Thyroid gland (tissue), 4 donors: ENCODE measurements around the gene FAM181A. TPM values are rescaled to one million over a fixed set of nuclear protein-coding genes. Genes with fewer than 3 reads are reported as not detected.

Experiments used
- DNase-seq, 2 donors: peaks; one replicate each; pipeline ENCODE4 v3.0.0-alpha.2; 2019
- H3K27ac ChIP-seq, 3 donors: fragments of 200-600 bp; sonication (generic); 1 replicate in 2 of 3; 2 replicates in 1 of 3; pipeline ENCODE4 v1.5.1; 2016 to 2019; ENCODE audit warnings: mild to moderate bottlenecking in 1 of 3, moderate library complexity in 1 of 3
- H3K27me3 ChIP-seq: fragments of 200-600 bp; sonication (generic); one replicate; pipeline ENCODE4 v1.5.1; 2019
- H3K36me3 ChIP-seq, 2 donors: fragments of 200-600 bp; sonication (generic); one replicate each; pipeline ENCODE4 v1.5.1; 2016 to 2019
- H3K4me1 ChIP-seq, 2 donors: fragments of 200-600 bp; sonication (generic); one replicate each; pipeline ENCODE4 v1.5.1; 2017 to 2019
- H3K4me3 ChIP-seq, 3 donors: fragments of 200-600 bp; sonication (generic); replicated peaks in 1 of 3; 1 replicate in 2 of 3; 2 replicates in 1 of 3; pipeline ENCODE4 v1.5.1; 2016; ENCODE audit warnings: mild to moderate bottlenecking in 1 of 3
- H3K9me3 ChIP-seq: fragments of 200-600 bp; sonication (generic); one replicate; pipeline ENCODE4 v1.5.1; 2017
- POLR2A ChIP-seq, 2 donors: fragments of 450-650 bp; IDR thresholded peaks; one replicate each; pipeline ENCODE4 v1.6.1; 2017; ENCODE audit warnings: antibody characterized with exemption in 2 of 2, mild to moderate bottlenecking in 2 of 2, moderate library complexity in 1 of 2
- WGBS, 2 donors: methylation state at CpG; one replicate each; pipeline ENCODE4 v1.1.5; 2017; 5-methylcytosine and 5-hydroxymethylcytosine counted together
- intact Hi-C: fragments of 100-400 bp; cut with DNase I; formaldehyde crosslinking; loops from one replicate; pipeline ENCODE4 v1.15.1; 2023
- total RNA-seq, 4 donors: library from RNA; depleted of rRNA; stranded (reverse); fragments of >200 nt; gene quantifications; one replicate each; pipeline ENCODE4 v1.2.3, GENCODE V29; 2016
- TF ChIP-seq, protein P1 (sequence below), 6 experiments: fragments of 200-600 bp in 3 of 6; fragments of 450-650 bp in 3 of 6; sonication (generic) in 3 of 6; IDR thresholded peaks; one replicate each; pipeline ENCODE4 v1.5.1; 2016 to 2019; ENCODE audit warnings: antibody characterized with exemption in 6 of 6, mild to moderate bottlenecking in 2 of 6, inconsistent platforms in 1 of 6, moderate library complexity in 1 of 6

The FAM181A gene
- total RNA-seq, 4 donors from 2014 or later, result 0.40 to 3.6 (median 0.63) TPM

DNA sequence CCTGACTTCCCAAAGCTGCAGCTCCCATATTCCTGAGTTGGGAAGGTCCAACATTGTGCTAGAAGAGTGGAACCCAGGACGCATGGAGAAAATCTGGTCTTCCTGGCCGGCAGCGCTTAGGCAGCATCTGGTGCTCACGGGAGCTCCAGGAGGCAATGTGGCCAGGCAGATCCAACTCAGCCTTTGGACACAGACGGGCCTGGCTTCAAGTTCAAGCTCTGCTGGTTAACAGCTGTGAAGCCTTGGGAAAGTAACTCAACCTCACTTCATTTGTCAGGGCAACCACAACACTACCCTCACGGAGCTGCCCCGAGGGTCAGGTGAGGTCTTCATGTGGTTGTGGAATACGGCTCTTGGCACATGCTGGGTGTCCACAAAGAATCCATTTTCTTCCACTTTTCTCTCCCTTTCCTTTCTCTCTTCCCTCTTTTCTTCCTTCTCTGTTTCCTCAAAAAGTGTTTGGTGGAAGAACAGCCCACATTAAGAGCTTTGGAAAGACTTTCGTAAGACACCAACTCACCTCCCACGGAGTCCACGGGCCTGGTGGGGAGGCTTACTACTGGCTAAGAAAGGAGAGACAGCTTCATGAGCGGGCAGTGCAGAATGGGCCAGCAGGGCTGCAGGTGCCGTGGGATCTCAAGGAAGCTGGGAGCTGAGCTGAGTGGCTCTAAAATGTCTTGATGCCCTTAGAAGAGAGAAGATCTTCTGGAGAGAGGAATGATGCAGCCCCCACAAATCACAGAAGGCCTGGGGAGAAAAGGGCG, 2.4 kb upstream of the FAM181A start:
- intact Hi-C loops, result no loop called here
- peaks cover 12 to 14% of the 10 kb centered on the region in 2 donors for H3K4me1 ChIP-seq
- no peaks in the 10 kb centered on the region for H3K27me3 ChIP-seq
- H3K36me3 ChIP-seq, result no peaks in the 10 kb centered on the region
- no peak for TF ChIP-seq POLR2A (IDR thresholded peaks at IDR 0.05)
- TF ChIP-seq, protein P1, sequence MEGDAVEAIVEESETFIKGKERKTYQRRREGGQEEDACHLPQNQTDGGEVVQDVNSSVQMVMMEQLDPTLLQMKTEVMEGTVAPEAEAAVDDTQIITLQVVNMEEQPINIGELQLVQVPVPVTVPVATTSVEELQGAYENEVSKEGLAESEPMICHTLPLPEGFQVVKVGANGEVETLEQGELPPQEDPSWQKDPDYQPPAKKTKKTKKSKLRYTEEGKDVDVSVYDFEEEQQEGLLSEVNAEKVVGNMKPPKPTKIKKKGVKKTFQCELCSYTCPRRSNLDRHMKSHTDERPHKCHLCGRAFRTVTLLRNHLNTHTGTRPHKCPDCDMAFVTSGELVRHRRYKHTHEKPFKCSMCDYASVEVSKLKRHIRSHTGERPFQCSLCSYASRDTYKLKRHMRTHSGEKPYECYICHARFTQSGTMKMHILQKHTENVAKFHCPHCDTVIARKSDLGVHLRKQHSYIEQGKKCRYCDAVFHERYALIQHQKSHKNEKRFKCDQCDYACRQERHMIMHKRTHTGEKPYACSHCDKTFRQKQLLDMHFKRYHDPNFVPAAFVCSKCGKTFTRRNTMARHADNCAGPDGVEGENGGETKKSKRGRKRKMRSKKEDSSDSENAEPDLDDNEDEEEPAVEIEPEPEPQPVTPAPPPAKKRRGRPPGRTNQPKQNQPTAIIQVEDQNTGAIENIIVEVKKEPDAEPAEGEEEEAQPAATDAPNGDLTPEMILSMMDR (IDR thresholded peaks at IDR 0.05), result no peak
- 92 to 94% methylated on average over 13 to 14 of the region's 14 CpGs for WGBS, 2 donors
- no peak overlapping the region for H3K27ac ChIP-seq
- H3K4me3 ChIP-seq, result no peak overlapping the region
- no peak for DNase-seq
- no peaks in the 10 kb centered on the region for H3K9me3 ChIP-seq

DNA sequence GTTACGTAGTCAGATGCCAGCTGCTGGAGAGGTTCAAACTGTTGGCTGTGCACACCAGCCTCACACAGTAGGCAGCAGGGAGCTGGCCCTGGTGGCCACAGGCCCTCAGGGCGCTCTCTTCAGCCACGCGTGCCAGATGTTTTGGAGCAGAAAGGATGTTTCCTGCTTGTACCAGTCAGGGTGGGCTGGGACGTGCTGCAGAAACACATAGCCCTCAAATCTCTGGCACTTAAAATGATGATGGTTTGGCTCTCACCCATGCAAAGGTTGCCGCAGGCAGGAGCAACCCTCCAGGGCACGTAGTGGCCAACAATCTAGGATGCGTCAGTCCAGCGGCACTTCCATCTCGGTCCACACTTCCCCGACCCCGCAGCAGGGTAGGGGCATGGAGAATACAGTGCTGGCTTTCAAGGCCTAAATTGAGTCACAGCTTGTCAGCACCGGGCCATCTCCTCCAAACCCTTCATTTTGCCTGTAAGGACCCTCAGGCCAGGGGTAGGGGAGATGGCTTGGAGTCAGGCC, 1.7 kb upstream of the FAM181A start:
- Histone ChIP-seq H3K27me3 (no peaks in the 10 kb centered on the region), H3K9me3 (no peaks in the 10 kb centered on the region), H3K4me3 (no peak overlapping the region), H3K27ac (no peak overlapping the region), H3K36me3 (no peaks in the 10 kb centered on the region), H3K4me1 (peaks cover 12 to 14% of the 10 kb centered on the region in 2 donors)
- TF ChIP-seq, protein P1 (IDR thresholded peaks at IDR 0.05), result no peak
- no peak for TF ChIP-seq POLR2A (IDR thresholded peaks at IDR 0.05)
- intact Hi-C loops, result no loop called here
- WGBS, 2 donors, result 95 to 100% methylated on average over 5 to 10 of the region's 13 CpGs
- no peak for DNase-seq

DNA sequence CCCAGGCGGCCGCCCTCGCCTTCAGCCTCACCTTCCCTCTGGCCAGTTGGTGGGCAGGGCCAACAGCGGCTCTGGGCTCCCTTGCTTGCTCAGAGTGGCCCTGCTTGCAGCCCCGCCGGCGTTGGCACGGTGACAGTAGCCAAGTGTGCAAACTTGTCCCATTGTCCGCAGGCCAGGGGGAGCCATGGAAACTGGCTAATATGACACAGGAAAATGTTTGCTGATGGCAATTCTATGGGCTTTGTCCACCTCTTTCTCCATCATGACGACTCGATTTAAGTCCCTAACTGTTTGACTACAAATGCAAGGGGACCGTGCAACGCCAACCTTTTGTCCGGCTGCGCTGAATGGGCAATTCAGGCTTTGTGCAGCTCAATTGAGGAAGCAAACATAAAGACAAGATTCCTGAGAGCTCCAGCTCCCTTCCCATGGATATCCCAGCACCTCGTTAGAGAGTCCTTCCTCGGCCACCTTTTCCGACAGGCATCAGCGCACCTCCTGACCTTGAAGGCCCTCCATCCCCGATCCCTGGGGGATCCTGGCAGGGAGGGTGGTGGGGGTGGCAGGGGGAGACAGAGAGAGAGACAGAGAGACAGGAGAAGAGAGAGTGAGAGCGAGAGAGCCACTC, 785 bp upstream of the FAM181A start:
- H3K36me3 ChIP-seq, result no peaks in the 10 kb centered on the region
- H3K4me1 ChIP-seq, result peaks cover 12 to 14% of the 10 kb centered on the region in 2 donors
- no peak overlapping the region for H3K4me3 ChIP-seq
- peak; percentile 52 to 73 for DNase-seq
- H3K9me3 ChIP-seq, result no peaks in the 10 kb centered on the region
- H3K27ac ChIP-seq, result peak overlapping the region in 2 of 3 donors; percentile 24 to 46
- intact Hi-C loops, result no loop called here
- no peaks in the 10 kb centered on the region for H3K27me3 ChIP-seq
- TF ChIP-seq, protein P1 (IDR thresholded peaks at IDR 0.05), result no peak
- TF ChIP-seq POLR2A (IDR thresholded peaks at IDR 0.05), result no peak
- WGBS, 2 donors, result 50 to 57% methylated on average over 21 of the region's 21 CpGs

DNA sequence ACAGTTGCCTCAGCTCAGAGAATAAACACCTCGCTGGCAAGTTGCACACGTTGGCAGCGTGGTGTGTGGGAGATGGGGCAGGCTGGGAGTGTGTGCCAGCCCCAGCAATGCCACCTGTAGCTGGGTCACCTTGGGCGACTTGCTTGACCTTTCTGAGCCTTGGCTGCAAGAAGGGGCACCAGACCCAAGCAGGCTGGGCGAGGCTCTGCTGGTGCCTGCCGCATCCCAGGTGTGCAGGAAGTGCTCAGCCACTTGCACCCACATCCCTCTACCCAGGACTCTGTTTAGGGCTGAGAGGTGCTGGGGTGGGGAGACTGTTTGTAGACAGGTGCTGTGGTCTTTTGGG, 629 bp downstream of the FAM181A start:
- Histone ChIP-seq H3K27me3 (no peaks in the 10 kb centered on the region), H3K27ac (peak overlapping the region in 2 of 3 donors; percentile 13 to 53), H3K9me3 (no peaks in the 10 kb centered on the region), H3K36me3 (no peaks in the 10 kb centered on the region), H3K4me1 (peaks cover 12 to 14% of the 10 kb centered on the region in 2 donors), H3K4me3 (no peak overlapping the region)
- TF ChIP-seq, protein P1 (IDR thresholded peaks at IDR 0.05), result no peak
- TF ChIP-seq POLR2A (IDR thresholded peaks at IDR 0.05), result no peak
- intact Hi-C loops, result no loop called here
- DNase-seq, result peak in 1 of 2 donors; percentile 7
- 34 to 52% methylated on average over 4 to 5 of the region's 6 CpGs for WGBS, 2 donors
